ENCODE data around the gene WDR7.

GRCh38 chr18:56650944-56651770, at the start of gene WDR7:
- no peak for TF ChIP-seq BHLHE40 (IDR thresholded peaks at IDR 0.05; ENCODE audit: borderline replicate concordance)
- TF ChIP-seq SP1 (IDR thresholded peaks at IDR 0.05), result no peak
- TF ChIP-seq FOXA1 (IDR thresholded peaks at IDR 0.05), result no peak
